ENCODE results near the gene HOXD3. TPM values are rescaled to one million over a fixed set of nuclear protein-coding genes. Genes with fewer than 3 reads are reported as not detected.

HOXD3 gene
- total RNA-seq, 6 experiments from 2014 or later, result 0.25 to 0.38 (median 0.25) TPM; not detected in 3

DNA sequence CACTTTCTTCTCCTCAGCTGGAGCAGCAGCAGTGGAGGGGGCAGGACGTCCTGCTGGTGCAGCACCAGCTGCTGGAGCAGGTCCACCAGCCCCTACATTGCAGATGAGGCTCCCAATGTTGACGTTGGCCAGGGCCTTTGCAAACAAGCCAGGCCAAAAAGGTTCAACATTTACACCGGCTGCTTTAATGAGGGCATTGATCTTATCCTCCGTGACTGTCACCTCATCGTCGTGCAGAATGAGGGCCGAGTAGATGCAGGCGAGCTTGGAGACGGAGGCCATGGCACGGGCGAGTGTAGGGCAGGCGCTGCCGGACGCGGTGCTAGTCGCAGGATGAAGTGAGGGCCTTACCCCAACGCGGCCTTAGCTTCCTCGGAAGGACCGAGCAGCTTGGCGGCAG lies 43.9 kb downstream of the HOXD3 start:
- Mint-ChIP-seq H3K27ac (no peak overlapping the region), H3K9me3 (no peaks in the 10 kb centered on the region), H3K4me3 (no peak overlapping the region), H3K27me3 (ENCODE audit: insufficient read depth) (peaks cover 14% of the 10 kb centered on the region), H3K36me3 (ENCODE audit: low read depth) (no peaks in the 10 kb centered on the region), H3K4me1 (ENCODE audit: low read depth) (no peaks in the 10 kb centered on the region; the same call in 1 of the 2 replicates)
- TF ChIP-seq, protein P1, sequence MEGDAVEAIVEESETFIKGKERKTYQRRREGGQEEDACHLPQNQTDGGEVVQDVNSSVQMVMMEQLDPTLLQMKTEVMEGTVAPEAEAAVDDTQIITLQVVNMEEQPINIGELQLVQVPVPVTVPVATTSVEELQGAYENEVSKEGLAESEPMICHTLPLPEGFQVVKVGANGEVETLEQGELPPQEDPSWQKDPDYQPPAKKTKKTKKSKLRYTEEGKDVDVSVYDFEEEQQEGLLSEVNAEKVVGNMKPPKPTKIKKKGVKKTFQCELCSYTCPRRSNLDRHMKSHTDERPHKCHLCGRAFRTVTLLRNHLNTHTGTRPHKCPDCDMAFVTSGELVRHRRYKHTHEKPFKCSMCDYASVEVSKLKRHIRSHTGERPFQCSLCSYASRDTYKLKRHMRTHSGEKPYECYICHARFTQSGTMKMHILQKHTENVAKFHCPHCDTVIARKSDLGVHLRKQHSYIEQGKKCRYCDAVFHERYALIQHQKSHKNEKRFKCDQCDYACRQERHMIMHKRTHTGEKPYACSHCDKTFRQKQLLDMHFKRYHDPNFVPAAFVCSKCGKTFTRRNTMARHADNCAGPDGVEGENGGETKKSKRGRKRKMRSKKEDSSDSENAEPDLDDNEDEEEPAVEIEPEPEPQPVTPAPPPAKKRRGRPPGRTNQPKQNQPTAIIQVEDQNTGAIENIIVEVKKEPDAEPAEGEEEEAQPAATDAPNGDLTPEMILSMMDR (IDR thresholded peaks at IDR 0.05), result no peak
- DNase-seq, result no peak

DNA sequence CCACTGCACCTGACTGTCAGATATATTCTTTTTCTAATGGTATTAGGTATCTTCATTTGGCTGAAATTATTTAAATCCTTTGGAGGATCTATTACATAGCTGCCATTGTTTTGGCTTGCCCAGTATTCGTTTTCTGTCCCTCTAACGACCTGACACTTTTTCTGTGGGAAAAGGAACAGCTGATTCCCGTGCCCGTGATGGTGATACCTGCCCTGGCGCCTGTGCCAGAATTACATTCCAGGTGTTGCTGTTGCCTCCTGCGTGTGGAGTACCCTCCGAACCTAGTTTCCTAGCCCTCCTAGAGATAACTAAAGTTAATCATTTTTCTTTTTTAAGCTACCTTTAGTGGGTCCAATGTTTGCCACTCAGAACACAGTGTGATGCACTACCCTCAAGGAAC lies 45.4 kb downstream of the HOXD3 start:
- Mint-ChIP-seq H3K27ac (no peak overlapping the region), H3K4me1 (ENCODE audit: low read depth) (no peaks in the 10 kb centered on the region; the same call in 1 of the 2 replicates), H3K4me3 (no peak overlapping the region), H3K27me3 (ENCODE audit: insufficient read depth) (peaks cover 10% of the 10 kb centered on the region), H3K36me3 (ENCODE audit: low read depth) (no peaks in the 10 kb centered on the region), H3K9me3 (no peaks in the 10 kb centered on the region)
- DNase-seq, result no peak
- TF ChIP-seq, protein P1 (IDR thresholded peaks at IDR 0.05), result no peak

DNA sequence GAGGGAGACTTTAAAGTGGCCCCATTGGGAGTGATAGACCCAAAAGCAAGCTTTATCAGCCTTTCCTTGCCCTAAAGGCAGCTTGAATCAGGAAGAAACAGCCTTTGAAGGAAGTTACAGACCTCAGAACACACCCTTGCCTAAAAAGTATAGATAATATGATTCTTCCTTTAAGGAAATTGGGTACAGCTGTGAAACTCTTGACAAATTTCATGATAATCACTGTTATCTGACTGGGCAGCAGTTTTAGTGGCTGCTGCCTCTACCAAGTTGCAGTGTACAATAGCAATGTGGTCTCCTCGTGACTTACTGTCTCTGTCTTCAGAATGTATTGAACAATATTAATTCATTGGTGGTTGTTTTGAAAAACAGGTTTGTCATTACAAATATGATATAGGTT lies 48.0 kb downstream of the HOXD3 start:
- H3K9me3 Mint-ChIP-seq, result no peaks in the 10 kb centered on the region
- no peaks in the 10 kb centered on the region; the same call in 1 of the 2 replicates for H3K4me1 Mint-ChIP-seq (ENCODE audit: low read depth)
- peaks cover 15% of the 10 kb centered on the region for H3K27me3 Mint-ChIP-seq (ENCODE audit: insufficient read depth)
- no peak overlapping the region for H3K27ac Mint-ChIP-seq
- no peak for DNase-seq
- TF ChIP-seq, protein P1 (IDR thresholded peaks at IDR 0.05), result no peak
- H3K36me3 Mint-ChIP-seq (ENCODE audit: low read depth), result no peaks in the 10 kb centered on the region
- H3K4me3 Mint-ChIP-seq, result no peak overlapping the region

DNA sequence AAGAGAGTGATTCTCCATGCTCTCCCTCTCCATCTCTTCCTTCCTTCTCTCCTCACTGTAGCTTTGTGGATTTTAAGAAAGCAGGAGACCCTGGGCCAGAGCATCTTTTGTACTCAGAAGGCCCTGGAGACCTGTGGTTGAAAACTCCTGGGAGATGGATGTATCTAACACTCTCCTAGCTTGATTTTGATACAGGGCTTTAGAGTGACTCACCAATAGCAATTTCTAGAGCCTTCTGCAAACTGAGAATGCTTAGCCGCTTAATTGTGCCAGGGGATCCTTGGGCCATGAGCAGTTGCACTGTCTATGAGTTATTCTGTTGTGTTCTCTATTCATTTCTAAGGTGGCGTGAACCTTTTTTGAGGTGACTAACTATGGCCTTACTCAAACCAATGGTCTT lies 49.0 kb downstream of the HOXD3 start:
- H3K36me3 Mint-ChIP-seq (ENCODE audit: low read depth), result no peaks in the 10 kb centered on the region
- no peaks in the 10 kb centered on the region; the same call in 1 of the 2 replicates for H3K4me1 Mint-ChIP-seq (ENCODE audit: low read depth)
- no peak for DNase-seq
- no peak overlapping the region for H3K27ac Mint-ChIP-seq
- H3K4me3 Mint-ChIP-seq, result no peak overlapping the region
- H3K27me3 Mint-ChIP-seq (ENCODE audit: insufficient read depth), result peaks cover 15% of the 10 kb centered on the region
- TF ChIP-seq, protein P1 (IDR thresholded peaks at IDR 0.05), result no peak
- no peaks in the 10 kb centered on the region for H3K9me3 Mint-ChIP-seq

DNA sequence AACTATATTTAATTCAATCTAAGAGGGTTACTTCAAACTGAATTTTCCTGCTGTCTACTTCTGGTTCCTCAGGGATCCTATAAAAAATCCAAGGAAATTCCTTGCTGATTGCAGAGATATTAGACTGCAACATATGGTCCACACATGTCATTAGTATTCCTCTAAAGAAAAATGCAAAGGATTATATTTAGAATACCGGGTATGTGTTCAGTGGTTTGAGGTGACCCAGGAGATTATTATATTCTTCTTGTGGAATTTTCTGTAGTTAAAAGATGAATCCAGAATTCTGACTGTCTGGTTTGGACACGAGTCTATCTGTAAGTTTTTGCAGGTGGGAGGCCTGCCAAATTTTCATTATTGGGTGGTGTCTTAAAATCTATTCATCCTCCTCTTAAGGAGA lies 49.6 kb downstream of the HOXD3 start:
- H3K27ac Mint-ChIP-seq, result no peak overlapping the region

More for the DNA sequence above, 49.6 kb downstream of the HOXD3 start:
- Mint-ChIP-seq H3K4me3 (no peak overlapping the region), H3K9me3 (no peaks in the 10 kb centered on the region), H3K27me3 (ENCODE audit: insufficient read depth) (peaks cover 18% of the 10 kb centered on the region), H3K4me1 (ENCODE audit: low read depth) (no peaks in the 10 kb centered on the region; the same call in 1 of the 2 replicates), H3K36me3 (ENCODE audit: low read depth) (no peaks in the 10 kb centered on the region)
- DNase-seq, result no peak
- TF ChIP-seq, protein P1 (IDR thresholded peaks at IDR 0.05), result no peak
